Lower lobe of right lung (tissue), 2 donors: ENCODE results near the gene CARM1. TPM values are rescaled to one million over a fixed set of nuclear protein-coding genes. Genes with fewer than 3 reads are reported as not detected.

ENCODE experiments used
- ATAC-seq, 2 donors: fragments of 200-7000 bp; cut with Tn5 transposase; one replicate each; pipeline ENCODE4 v1.9.1; 2020 to 2022; ENCODE audit warnings: mild to moderate bottlenecking in 2 of 2, moderate library complexity in 2 of 2
- DNase-seq: peaks from one replicate; pipeline ENCODE4 v3.0.0-alpha.2; 2020
- H3K27ac ChIP-seq: fragments of 200-600 bp; one replicate; pipeline ENCODE4 v1.8.0; 2022
- H3K27me3 ChIP-seq: fragments of 200-600 bp; one replicate; pipeline ENCODE4 v1.8.0; 2022; ENCODE audit warnings: low read depth
- H3K36me3 ChIP-seq: fragments of 200-600 bp; one replicate; pipeline ENCODE4 v1.8.0; 2022; ENCODE audit warnings: mild to moderate bottlenecking
- H3K4me1 ChIP-seq: fragments of 200-600 bp; one replicate; pipeline ENCODE4 v1.8.0; 2022
- H3K4me3 ChIP-seq: fragments of 200-600 bp; one replicate; pipeline ENCODE4 v1.8.0; 2022; ENCODE audit warnings: mild to moderate bottlenecking
- H3K9me3 ChIP-seq: fragments of 200-600 bp; one replicate; pipeline ENCODE4 v1.8.0; 2022
- intact Hi-C: fragments of 100-400 bp; cut with DNase I; formaldehyde crosslinking; loops from one replicate; pipeline ENCODE4 v1.11.0; 2022
- microRNA-seq: library from miRNA; unstranded; fragments of <30 nt; microRNA quantifications from one replicate; pipeline ENCODE4 v1.2.0, GENCODE V29; 2020; ENCODE audit warnings: borderline number of aligned reads
- total RNA-seq: library from RNA; stranded (reverse); fragmentation: NEBNext Ultra II Directional; extraction: Animal tissue kit (Norgen Biotek cat#: 25700); gene quantifications from one replicate; pipeline ENCODE4 v1.2.1, GENCODE V29; 2021
- TF ChIP-seq, protein P1 (sequence below): fragments of 200-600 bp; IDR thresholded peaks from one replicate; pipeline ENCODE4 v1.8.0; 2022; ENCODE audit warnings: antibody characterized with exemption, mild to moderate bottlenecking
- donor health status: DM: no; HTN: yes; CAD: no; lungs with severe emphysema.

CARM1 gene
- total RNA-seq, 1 donor from 2014 or later = 27.5 TPM

DNA sequence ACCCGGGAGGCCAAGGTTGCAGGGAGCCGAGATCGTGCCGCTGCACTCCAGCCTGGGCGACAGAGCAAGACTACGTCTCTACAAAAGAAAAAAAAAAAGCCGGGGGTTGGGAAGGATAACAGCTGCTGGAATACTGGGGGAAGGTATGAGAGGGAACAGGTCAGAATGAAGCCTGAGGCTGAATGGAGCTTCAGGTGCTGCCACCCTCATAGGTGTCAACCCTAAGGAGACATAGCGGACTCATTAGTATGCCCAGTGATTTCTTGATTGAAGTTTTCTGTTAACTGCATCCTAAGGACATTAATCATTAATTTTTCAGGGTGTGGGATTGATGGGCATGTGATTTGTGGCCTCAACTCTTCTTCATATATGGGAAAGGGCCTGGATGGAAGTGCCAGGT is 95.5 kb downstream of the CARM1 start:
- intact Hi-C loops = no loop called here
- H3K36me3 ChIP-seq = no peaks in the 10 kb centered on the region
- no peak for DNase-seq
- no peak overlapping the region for H3K4me3 ChIP-seq
- no peak overlapping the region for H3K27ac ChIP-seq
- H3K4me1 ChIP-seq = peaks cover 45% of the 10 kb centered on the region
- TF ChIP-seq, protein P1, sequence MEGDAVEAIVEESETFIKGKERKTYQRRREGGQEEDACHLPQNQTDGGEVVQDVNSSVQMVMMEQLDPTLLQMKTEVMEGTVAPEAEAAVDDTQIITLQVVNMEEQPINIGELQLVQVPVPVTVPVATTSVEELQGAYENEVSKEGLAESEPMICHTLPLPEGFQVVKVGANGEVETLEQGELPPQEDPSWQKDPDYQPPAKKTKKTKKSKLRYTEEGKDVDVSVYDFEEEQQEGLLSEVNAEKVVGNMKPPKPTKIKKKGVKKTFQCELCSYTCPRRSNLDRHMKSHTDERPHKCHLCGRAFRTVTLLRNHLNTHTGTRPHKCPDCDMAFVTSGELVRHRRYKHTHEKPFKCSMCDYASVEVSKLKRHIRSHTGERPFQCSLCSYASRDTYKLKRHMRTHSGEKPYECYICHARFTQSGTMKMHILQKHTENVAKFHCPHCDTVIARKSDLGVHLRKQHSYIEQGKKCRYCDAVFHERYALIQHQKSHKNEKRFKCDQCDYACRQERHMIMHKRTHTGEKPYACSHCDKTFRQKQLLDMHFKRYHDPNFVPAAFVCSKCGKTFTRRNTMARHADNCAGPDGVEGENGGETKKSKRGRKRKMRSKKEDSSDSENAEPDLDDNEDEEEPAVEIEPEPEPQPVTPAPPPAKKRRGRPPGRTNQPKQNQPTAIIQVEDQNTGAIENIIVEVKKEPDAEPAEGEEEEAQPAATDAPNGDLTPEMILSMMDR = no peak
- H3K9me3 ChIP-seq = no peaks in the 10 kb centered on the region
- no peaks in the 10 kb centered on the region for H3K27me3 ChIP-seq
- no peak for ATAC-seq

DNA sequence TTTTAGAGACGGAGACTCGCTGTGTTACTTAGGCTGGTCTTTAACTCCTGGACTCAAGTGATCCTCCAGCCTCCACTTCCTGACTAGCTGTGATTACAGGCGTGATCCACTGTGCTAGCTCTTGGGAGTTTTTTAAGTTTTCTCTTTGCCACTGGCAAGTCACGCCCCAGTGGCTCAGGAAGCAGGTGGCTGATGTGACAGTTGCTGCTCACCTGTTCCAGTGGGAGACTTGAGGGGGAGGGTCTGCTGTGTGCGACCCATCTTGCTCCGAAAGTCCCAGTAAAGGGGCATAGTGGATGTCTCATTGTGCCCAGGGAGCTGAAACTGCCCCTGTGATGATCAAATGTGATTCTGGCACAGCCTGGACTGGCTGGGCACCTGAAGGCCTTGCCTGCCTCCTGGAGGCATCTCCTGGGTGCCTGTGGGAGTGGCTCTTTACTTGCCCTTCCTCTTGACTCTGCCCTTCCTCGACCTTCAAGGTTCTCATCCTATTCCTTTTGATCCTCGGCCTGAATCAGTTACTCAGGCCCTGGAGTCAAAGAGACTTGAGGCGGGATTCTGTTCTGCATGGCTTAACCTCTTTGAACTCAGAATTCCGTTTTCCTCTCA is 97.3 kb downstream of the CARM1 start:
- H3K27ac ChIP-seq = peak overlapping the region; percentile 29

GRCh38 chr19:10971107-10971726 is 99.9 kb downstream of the CARM1 start:
- no peak overlapping the region for H3K27ac ChIP-seq

More for the DNA sequence above, 97.3 kb downstream of the CARM1 start:
- peak; percentile 46 to 57 for ATAC-seq
- H3K4me3 ChIP-seq = no peak overlapping the region
- TF ChIP-seq, protein P1 = no peak
- no peaks in the 10 kb centered on the region for H3K27me3 ChIP-seq
- no peak for DNase-seq
- no peaks in the 10 kb centered on the region for H3K9me3 ChIP-seq
- intact Hi-C loops = no loop called here
- H3K4me1 ChIP-seq = peaks cover 27% of the 10 kb centered on the region
- no peaks in the 10 kb centered on the region for H3K36me3 ChIP-seq

More at GRCh38 chr19:10971107-10971726, 99.9 kb downstream of the CARM1 start:
- TF ChIP-seq, protein P1 = no peak
- peaks cover 29% of the 10 kb centered on the region for H3K4me1 ChIP-seq
- intact Hi-C loops = no loop called here
- no peaks in the 10 kb centered on the region for H3K9me3 ChIP-seq
- H3K36me3 ChIP-seq = no peaks in the 10 kb centered on the region
- no peak overlapping the region for H3K4me3 ChIP-seq
- no peak for ATAC-seq
- DNase-seq = no peak
- H3K27me3 ChIP-seq = no peaks in the 10 kb centered on the region

Small RNA genes lying within 50 kb of the gene (microRNA-seq; reads per million reads assigned to microRNA genes)
- 1.5 reads per million for gene MIR6793

Other genes starting within 250 kb of the CARM1 start
- gene SLC44A2, start 246.0 kb upstream of the CARM1 start, total RNA-seq = 256 TPM
- gene ILF3, start 217.2 kb upstream of the CARM1 start, total RNA-seq = 175 TPM
- 29.7 TPM for gene QTRT1, start 170.1 kb upstream of the CARM1 start, total RNA-seq
- gene DNM2, start 153.5 kb upstream of the CARM1 start, total RNA-seq = 282 TPM
- 23.5 TPM for gene TMED1, start 35.3 kb upstream of the CARM1 start, total RNA-seq
- 11.7 TPM for gene C19orf38, start 23.1 kb upstream of the CARM1 start, total RNA-seq
- 42.2 TPM for gene YIPF2, start 57.1 kb downstream of the CARM1 start, total RNA-seq
- gene TIMM29, start 57.3 kb downstream of the CARM1 start, total RNA-seq = 17.3 TPM
- 85.0 TPM for gene SMARCA4, start 89.5 kb downstream of the CARM1 start, total RNA-seq
- 147 TPM for gene LDLR, start 217.9 kb downstream of the CARM1 start, total RNA-seq